WTC11 (cell line): ENCODE data around the gene ARHGEF12.

ENCODE experiments used
- CREB1 ChIP-seq: sonication (generic); formaldehyde crosslinking; IDR thresholded peaks from 2 replicates; pipeline ENCODE4 v1.8.0; 2023; ENCODE audit warnings: mild to moderate bottlenecking, missing genetic modification reagents
- TCF7 ChIP-seq: sonication (generic); formaldehyde crosslinking; IDR thresholded peaks from 2 replicates; pipeline ENCODE4 v1.8.0; 2022; ENCODE audit warnings: mild to moderate bottlenecking, low read depth, missing genetic modification reagents, moderate library complexity
- TF ChIP-seq, protein P1 (sequence below): fragments of 200-600 bp; IDR thresholded peaks from 2 replicates; pipeline ENCODE4 v1.8.0; 2022; ENCODE audit warnings: antibody characterized with exemption
- TF ChIP-seq, protein P2 (sequence below): sonication (generic); formaldehyde crosslinking; conservative IDR thresholded peaks from 2 replicates; pipeline ENCODE4 v1.8.1; 2022; ENCODE audit warnings: mild to moderate bottlenecking, missing genetic modification reagents

DNA sequence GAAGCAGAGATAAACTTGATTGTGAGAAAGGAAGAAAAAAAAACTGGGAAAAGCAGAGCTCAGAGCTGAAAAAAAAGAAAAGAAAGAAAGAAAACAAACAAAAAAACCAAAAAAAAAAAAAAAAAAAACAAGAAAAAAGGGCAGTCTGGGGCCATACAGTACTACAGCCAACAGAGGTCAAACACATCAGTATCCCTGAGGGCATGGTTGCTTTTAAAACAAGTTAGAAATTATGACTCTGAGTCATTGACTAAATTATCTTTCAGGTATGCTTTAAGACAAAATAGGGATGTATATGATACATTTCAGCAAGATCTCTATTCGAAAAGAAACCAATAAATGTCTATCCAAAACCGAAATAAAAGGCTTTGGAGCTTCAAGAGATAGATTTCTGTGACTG, 48.2 kb upstream of the ARHGEF12 start:
- TF ChIP-seq TCF7 (CRISPR knock-in tag) (no peak), CREB1 (CRISPR knock-in tag) (no peak)
- TF ChIP-seq, protein P1, sequence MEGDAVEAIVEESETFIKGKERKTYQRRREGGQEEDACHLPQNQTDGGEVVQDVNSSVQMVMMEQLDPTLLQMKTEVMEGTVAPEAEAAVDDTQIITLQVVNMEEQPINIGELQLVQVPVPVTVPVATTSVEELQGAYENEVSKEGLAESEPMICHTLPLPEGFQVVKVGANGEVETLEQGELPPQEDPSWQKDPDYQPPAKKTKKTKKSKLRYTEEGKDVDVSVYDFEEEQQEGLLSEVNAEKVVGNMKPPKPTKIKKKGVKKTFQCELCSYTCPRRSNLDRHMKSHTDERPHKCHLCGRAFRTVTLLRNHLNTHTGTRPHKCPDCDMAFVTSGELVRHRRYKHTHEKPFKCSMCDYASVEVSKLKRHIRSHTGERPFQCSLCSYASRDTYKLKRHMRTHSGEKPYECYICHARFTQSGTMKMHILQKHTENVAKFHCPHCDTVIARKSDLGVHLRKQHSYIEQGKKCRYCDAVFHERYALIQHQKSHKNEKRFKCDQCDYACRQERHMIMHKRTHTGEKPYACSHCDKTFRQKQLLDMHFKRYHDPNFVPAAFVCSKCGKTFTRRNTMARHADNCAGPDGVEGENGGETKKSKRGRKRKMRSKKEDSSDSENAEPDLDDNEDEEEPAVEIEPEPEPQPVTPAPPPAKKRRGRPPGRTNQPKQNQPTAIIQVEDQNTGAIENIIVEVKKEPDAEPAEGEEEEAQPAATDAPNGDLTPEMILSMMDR, result no peak
- TF ChIP-seq, protein P2, sequence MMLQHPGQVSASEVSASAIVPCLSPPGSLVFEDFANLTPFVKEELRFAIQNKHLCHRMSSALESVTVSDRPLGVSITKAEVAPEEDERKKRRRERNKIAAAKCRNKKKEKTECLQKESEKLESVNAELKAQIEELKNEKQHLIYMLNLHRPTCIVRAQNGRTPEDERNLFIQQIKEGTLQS, result no peak
